ENCODE data around the gene SESN1.
A peak's percentile ranks its signal among the peaks of the same experiment; 100 is the strongest.

Gene SESN1

DNA sequence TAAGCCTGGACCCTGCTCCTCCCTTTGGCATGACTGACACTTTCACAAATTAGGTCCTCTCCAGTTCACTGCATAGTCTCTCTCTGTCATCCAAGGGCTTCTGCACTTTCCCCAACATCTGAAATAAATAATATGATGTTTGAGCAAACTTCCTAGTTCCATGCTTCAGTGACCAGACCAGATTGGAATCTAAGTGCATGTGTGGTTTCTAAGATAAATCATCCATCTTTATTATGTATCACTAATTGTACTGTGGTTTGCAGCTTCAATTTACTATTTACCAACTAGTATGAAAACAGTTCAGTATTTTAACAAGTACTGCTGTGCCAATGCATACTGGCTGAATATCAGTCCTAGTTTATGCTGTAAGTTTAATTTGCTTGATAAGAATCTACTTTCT, 18.7 kb downstream of the SESN1 start:
- Histone ChIP-seq H3K27ac (ENCODE audit: low read length) (no peak overlapping the region), H3K9me3 (replicated peaks; ENCODE audit: insufficient read depth, low read length) (no peaks in the 10 kb centered on the region), H2AFZ (ENCODE audit: low read length) (no peak overlapping the region), H3K4me2 (ENCODE audit: low read depth, low read length) (no peak overlapping the region), H3K9me2 (replicated peaks; ENCODE audit: insufficient read depth, low read length) (no peaks in the 10 kb centered on the region), H3K36me3 (replicated peaks; ENCODE audit: insufficient read depth, low read length) (no peaks in the 10 kb centered on the region), H3K9ac (ENCODE audit: low read length) (no peak overlapping the region), H3K27me3 (replicated peaks; ENCODE audit: insufficient read depth, low read length) (no peaks in the 10 kb centered on the region), H3K4me3 (ENCODE audit: low read length) (no peak overlapping the region), H4K20me1 (ENCODE audit: insufficient read depth, low read length) (no peaks in the 10 kb centered on the region), H3F3A (ENCODE audit: insufficient read depth, low read length) (no peaks in the 10 kb centered on the region), H3K79me2 (ENCODE audit: low read length) (peaks cover 94% of the 10 kb centered on the region), H3K4me1 (ENCODE audit: low read length) (peaks cover 24% of the 10 kb centered on the region)
- no peak for TF ChIP-seq EZH2 (optimal IDR thresholded peaks at IDR 0.05; ENCODE audit: low read depth, low read length)
- TF ChIP-seq, protein P1, sequence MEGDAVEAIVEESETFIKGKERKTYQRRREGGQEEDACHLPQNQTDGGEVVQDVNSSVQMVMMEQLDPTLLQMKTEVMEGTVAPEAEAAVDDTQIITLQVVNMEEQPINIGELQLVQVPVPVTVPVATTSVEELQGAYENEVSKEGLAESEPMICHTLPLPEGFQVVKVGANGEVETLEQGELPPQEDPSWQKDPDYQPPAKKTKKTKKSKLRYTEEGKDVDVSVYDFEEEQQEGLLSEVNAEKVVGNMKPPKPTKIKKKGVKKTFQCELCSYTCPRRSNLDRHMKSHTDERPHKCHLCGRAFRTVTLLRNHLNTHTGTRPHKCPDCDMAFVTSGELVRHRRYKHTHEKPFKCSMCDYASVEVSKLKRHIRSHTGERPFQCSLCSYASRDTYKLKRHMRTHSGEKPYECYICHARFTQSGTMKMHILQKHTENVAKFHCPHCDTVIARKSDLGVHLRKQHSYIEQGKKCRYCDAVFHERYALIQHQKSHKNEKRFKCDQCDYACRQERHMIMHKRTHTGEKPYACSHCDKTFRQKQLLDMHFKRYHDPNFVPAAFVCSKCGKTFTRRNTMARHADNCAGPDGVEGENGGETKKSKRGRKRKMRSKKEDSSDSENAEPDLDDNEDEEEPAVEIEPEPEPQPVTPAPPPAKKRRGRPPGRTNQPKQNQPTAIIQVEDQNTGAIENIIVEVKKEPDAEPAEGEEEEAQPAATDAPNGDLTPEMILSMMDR (IDR thresholded peaks at IDR 0.05; ENCODE audit: low read length) = no peak
- no peak for TF ChIP-seq EZH2phosphoT487 (IDR thresholded peaks at IDR 0.05; ENCODE audit: low read length)
- DNase-seq = no peak

DNA sequence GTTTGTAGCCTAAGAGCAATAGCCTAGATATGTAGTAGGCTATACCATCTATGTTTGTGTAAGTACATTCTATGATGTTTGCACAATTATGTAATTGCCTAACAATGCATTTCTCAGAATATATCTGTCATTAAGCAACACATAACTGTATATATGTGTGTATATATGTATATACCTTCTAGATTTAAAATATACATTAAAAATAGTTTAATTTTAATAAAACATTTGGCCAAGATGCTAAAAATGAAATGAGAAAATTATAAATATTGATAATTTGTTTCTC, 20.6 kb downstream of the SESN1 start:
- no peaks in the 10 kb centered on the region for H3F3A ChIP-seq (ENCODE audit: insufficient read depth, low read length)
- no peak overlapping the region for H3K4me2 ChIP-seq (ENCODE audit: low read depth, low read length)
- TF ChIP-seq, protein P1 (IDR thresholded peaks at IDR 0.05; ENCODE audit: low read length) = no peak
- no peak for TF ChIP-seq EZH2 (optimal IDR thresholded peaks at IDR 0.05; ENCODE audit: low read depth, low read length)
- TF ChIP-seq EZH2phosphoT487 (IDR thresholded peaks at IDR 0.05; ENCODE audit: low read length) = no peak
- no peaks in the 10 kb centered on the region for H3K36me3 ChIP-seq (replicated peaks; ENCODE audit: insufficient read depth, low read length)
- no peak overlapping the region for H2AFZ ChIP-seq (ENCODE audit: low read length)
- no peak for DNase-seq
- H3K27ac ChIP-seq (ENCODE audit: low read length) = no peak overlapping the region
- no peaks in the 10 kb centered on the region for H4K20me1 ChIP-seq (ENCODE audit: insufficient read depth, low read length)
- H3K9me3 ChIP-seq (replicated peaks; ENCODE audit: insufficient read depth, low read length) = no peaks in the 10 kb centered on the region
- H3K9me2 ChIP-seq (replicated peaks; ENCODE audit: insufficient read depth, low read length) = no peaks in the 10 kb centered on the region
- H3K79me2 ChIP-seq (ENCODE audit: low read length) = peaks cover 93% of the 10 kb centered on the region
- peaks cover 24% of the 10 kb centered on the region for H3K4me1 ChIP-seq (ENCODE audit: low read length)
- H3K9ac ChIP-seq (ENCODE audit: low read length) = no peak overlapping the region
- H3K4me3 ChIP-seq (ENCODE audit: low read length) = no peak overlapping the region
- H3K27me3 ChIP-seq (replicated peaks; ENCODE audit: insufficient read depth, low read length) = no peaks in the 10 kb centered on the region

DNA sequence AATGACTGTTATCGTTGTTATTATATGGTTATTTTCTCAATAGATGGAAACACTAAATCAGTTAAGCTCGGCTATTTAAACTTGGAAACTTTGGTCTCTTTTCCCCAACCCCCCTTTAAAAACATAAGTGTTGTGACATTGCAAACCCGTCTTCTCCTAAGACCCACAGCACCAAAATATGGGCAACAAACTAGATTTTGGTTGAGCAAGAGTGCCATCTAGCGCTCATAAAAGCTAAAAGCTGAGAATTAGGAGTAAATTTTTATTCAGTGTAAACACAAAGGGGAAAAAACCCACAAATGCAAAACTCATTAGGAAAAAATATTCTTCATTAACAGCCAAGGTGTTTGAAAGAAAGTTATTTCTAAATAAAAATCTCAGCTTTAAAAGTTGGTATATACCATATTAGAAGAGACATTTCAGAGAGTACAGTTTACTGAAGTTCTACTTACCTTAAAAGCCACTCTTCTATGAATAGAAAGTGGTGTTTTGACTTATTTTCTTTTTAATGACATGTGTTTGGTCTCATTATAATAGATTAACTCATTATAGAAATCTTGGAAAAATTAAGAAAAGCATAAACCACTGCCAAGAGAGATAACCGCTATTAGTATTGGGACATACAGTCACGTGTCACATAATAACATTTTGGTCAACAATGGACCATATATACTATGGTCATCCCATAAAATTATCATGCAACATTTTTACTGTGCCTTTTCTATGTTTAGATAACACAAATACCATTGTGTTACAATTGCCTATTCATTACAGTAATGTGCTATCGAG, 21.1 kb downstream of the SESN1 start:
- H3F3A ChIP-seq (ENCODE audit: insufficient read depth, low read length) = no peaks in the 10 kb centered on the region
- no peak overlapping the region for H3K4me3 ChIP-seq (ENCODE audit: low read length)
- no peak for TF ChIP-seq EZH2phosphoT487 (IDR thresholded peaks at IDR 0.05; ENCODE audit: low read length)
- TF ChIP-seq, protein P1 (IDR thresholded peaks at IDR 0.05; ENCODE audit: low read length) = peak; percentile 64
- no peak for TF ChIP-seq EZH2 (optimal IDR thresholded peaks at IDR 0.05; ENCODE audit: low read depth, low read length)
- no peaks in the 10 kb centered on the region for H3K9me2 ChIP-seq (replicated peaks; ENCODE audit: insufficient read depth, low read length)
- H3K79me2 ChIP-seq (ENCODE audit: low read length) = peaks cover 91% of the 10 kb centered on the region
- H3K27me3 ChIP-seq (replicated peaks; ENCODE audit: insufficient read depth, low read length) = no peaks in the 10 kb centered on the region
- H3K9ac ChIP-seq (ENCODE audit: low read length) = no peak overlapping the region
- H2AFZ ChIP-seq (ENCODE audit: low read length) = no peak overlapping the region
- H3K27ac ChIP-seq (ENCODE audit: low read length) = no peak overlapping the region
- no peaks in the 10 kb centered on the region for H3K9me3 ChIP-seq (replicated peaks; ENCODE audit: insufficient read depth, low read length)
- H3K4me2 ChIP-seq (ENCODE audit: low read depth, low read length) = peak overlapping the region; percentile 19; the same call in 1 of the 2 replicates
- H3K36me3 ChIP-seq (replicated peaks; ENCODE audit: insufficient read depth, low read length) = no peaks in the 10 kb centered on the region
- H3K4me1 ChIP-seq (ENCODE audit: low read length) = peaks cover 24% of the 10 kb centered on the region
- peak; percentile 78 for DNase-seq
- H4K20me1 ChIP-seq (ENCODE audit: insufficient read depth, low read length) = no peaks in the 10 kb centered on the region
